Prostate gland (tissue), 2 donors: ENCODE measurements around the gene ZDHHC11.
"Not testable (repeated sequence)": the region's sequence is repeated elsewhere in the genome, so short reads cannot be mapped to it uniquely, and the experiment has no call there.

Source experiments
- CTCF ChIP-seq, 4 experiments: fragments of 200-600 bp in 2 of 4; fragments of 450-650 bp in 2 of 4; sonication (generic) in 2 of 4; IDR thresholded peaks; 1 replicate in 3 of 4; 2 replicates in 1 of 4; pipeline ENCODE4 v1.5.1; 2016 to 2019; ENCODE audit warnings: antibody characterized with exemption in 4 of 4, mild to moderate bottlenecking in 2 of 4, moderate library complexity in 2 of 4
- POLR2A ChIP-seq: fragments of 450-650 bp; IDR thresholded peaks from one replicate; pipeline ENCODE4 v1.6.1; 2016; ENCODE audit warnings: antibody characterized with exemption, mild to moderate bottlenecking
- POLR2AphosphoS5 ChIP-seq: sonication (generic); formaldehyde crosslinking; IDR thresholded peaks from one replicate; pipeline ENCODE4 v1.6.1; 2017; ENCODE audit warnings: antibody characterized with exemption

GRCh38 chr5:748011-748980 lies 102.5 kb downstream of the ZDHHC11 start:
- TF ChIP-seq CTCF (IDR thresholded peaks at IDR 0.05); POLR2A; POLR2AphosphoS5: not testable (repeated sequence)
